Right lobe of liver (tissue), 6 donors: ENCODE results near the gene VAC14. TPM values are rescaled to one million over a fixed set of nuclear protein-coding genes. Genes with fewer than 3 reads are reported as not detected.

Experiments used
- ATAC-seq, 4 donors: fragments of 200-7000 bp; cut with Tn5 transposase; one replicate each; pipeline ENCODE4 v1.9.1; 2020; ENCODE audit warnings: mild to moderate bottlenecking in 4 of 4, moderate library complexity in 4 of 4
- DNase-seq, 3 donors: peaks; one replicate each; pipeline ENCODE4 v3.0.0-alpha.2; 2020
- H3K27ac ChIP-seq, 3 donors: fragments of 200-600 bp; one replicate each; pipeline ENCODE4 v1.8.0; 2022
- H3K27me3 ChIP-seq, 2 donors: fragments of 200-600 bp; one replicate each; pipeline ENCODE4 v1.8.0; 2022
- H3K36me3 ChIP-seq, 4 donors: fragments of 200-600 bp; sonication (generic) in 1 of 4; one replicate each; pipeline versions ENCODE4 v1.5.1 to v1.8.0; 2017 to 2022; ENCODE audit warnings: control low read depth in 1 of 4
- H3K4me1 ChIP-seq, 4 donors: fragments of 200-600 bp; sonication (generic) in 1 of 4; one replicate each; pipeline versions ENCODE4 v1.5.1 to v1.8.0; 2017 to 2022; ENCODE audit warnings: control low read depth in 1 of 4
- H3K4me3 ChIP-seq, 3 donors: fragments of 200-600 bp; one replicate each; pipeline ENCODE4 v1.8.0; 2022
- H3K9me3 ChIP-seq, 4 donors: fragments of 200-600 bp; sonication (generic) in 1 of 4; one replicate each; pipeline versions ENCODE4 v1.5.1 to v1.8.0; 2017 to 2022; ENCODE audit warnings: control low read depth in 1 of 4
- CTCF ChIP-seq, 4 donors: fragments of 200-600 bp in 3 of 4; fragments of 450-650 bp in 1 of 4; IDR thresholded peaks; one replicate each; pipeline versions ENCODE4 v1.5.1 to v1.8.0; 2016 to 2022; ENCODE audit warnings: antibody characterized with exemption in 4 of 4, mild to moderate bottlenecking in 2 of 4
- POLR2A ChIP-seq: fragments of 450-650 bp; IDR thresholded peaks from one replicate; pipeline ENCODE4 v1.6.1; 2017; ENCODE audit warnings: antibody characterized with exemption, mild to moderate bottlenecking
- WGBS: methylation state at CpG from one replicate; pipeline ENCODE4 v1.1.6; 2018; ENCODE audit warnings: low coverage, low lambda C conversion rate; ENCODE audit not compliant: insufficient coverage; ENCODE audit errors: missing lambda C conversion rate; 5-methylcytosine and 5-hydroxymethylcytosine counted together
- intact Hi-C, 2 donors: fragments of 100-400 bp; cut with DNase I; formaldehyde crosslinking; loops; one replicate each; pipeline versions ENCODE4 v1.11.2 to v1.14.1; 2022
- total RNA-seq, 6 experiments: library from RNA; depleted of rRNA in 2 of 6; stranded (reverse); fragments of >200 nt in 2 of 6; fragmentation: NEBNext Ultra II Directional in 3 of 6; extraction: Animal tissue kit (Norgen Biotek cat#: 25700) in 3 of 6; gene quantifications; one replicate each; pipeline versions ENCODE4 v1.1.0 to v1.2.4, GENCODE V29; 2016 to 2023
- donor health status: DM: no; HTN: yes; CAD: no.
- donor health status: DM: no; HTN: no; CAD: no.
- donor health status: DM: no; HTN: no; CAD: no.
- donor health status: DM: no; HTN: yes; CAD: no.
- donor health status: DM: no; HTN: yes; CAD: no.

The VAC14 gene
- total RNA-seq, 6 experiments from 2014 or later: 14.3 to 40.2 (median 23.4) TPM

DNA sequence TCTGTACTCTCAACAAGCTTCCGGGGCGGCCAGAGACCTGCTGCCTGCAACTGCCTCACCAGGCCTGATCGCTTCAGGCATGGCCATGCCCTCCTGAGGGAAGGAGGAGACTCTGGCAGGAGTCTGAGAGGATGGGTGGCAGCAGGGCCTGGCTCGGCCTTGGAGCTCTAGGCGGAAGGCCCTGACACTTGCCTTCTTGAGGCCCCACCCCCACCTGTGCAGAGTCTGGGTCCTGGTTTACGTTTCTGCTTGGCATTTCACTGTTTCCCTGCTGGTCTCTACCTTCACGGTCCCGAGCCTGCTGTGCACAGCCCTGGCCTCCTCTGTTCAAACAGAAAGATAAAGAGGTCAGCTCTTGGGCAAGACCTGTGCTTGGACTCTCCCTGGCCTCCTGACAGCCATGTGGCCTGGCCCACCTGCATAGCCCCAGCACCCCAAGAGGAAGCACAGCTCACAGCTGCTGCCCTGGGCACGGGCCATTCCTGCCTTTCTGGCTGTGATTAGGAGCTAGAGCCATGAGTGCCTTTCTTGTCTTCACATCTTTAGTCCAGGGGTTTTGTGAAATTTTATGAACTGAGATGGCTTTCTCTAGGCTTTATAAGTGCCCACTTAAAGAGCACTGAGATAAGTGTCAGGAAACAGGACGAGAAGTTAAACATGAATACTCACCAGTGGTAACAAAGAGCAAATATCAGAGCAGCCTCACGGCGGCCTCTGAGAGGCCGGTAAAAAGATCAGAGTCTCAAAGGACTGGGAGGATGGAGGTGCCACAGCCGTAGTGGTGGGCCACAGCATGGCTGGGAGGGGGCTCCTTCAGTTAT lies 89.5 kb downstream of the VAC14 start:
- DNase-seq: peak in 2 of 3 donors; percentile 61 to 76
- 77% methylated on average over 11 of the region's 14 CpGs for WGBS
- TF ChIP-seq CTCF (IDR thresholded peaks at IDR 0.05) (no peak), POLR2A (no peak)
- no peaks in the 10 kb centered on the region for H3K36me3 ChIP-seq
- peak overlapping the region in 2 of 3 donors; percentile 5 to 84 for H3K27ac ChIP-seq
- H3K9me3 ChIP-seq: no peaks in the 10 kb centered on the region
- peak; percentile 18 to 73 (median 42) for ATAC-seq
- intact Hi-C loops: no loop called here
- H3K4me1 ChIP-seq: peaks cover 0 to 52% (median 29%) of the 10 kb centered on the region in 4 donors
- H3K27me3 ChIP-seq: no peaks in the 10 kb centered on the region
- H3K4me3 ChIP-seq: no peak overlapping the region

- H3K4me3 ChIP-seq: no peak overlapping the region
- intact Hi-C loops: no loop called here
- 91% methylated on average over 7 of the region's 31 CpGs for WGBS
- peak overlapping the region; percentile 78 to 84 (median 83) for H3K27ac ChIP-seq
- no peaks in the 10 kb centered on the region for H3K9me3 ChIP-seq
- DNase-seq (no peak), ATAC-seq (no peak)
- H3K36me3 ChIP-seq: no peaks in the 10 kb centered on the region
- TF ChIP-seq POLR2A (no peak), CTCF (IDR thresholded peaks at IDR 0.05) (no peak)
- no peaks in the 10 kb centered on the region for H3K27me3 ChIP-seq
- peaks cover 0 to 44% (median 25%) of the 10 kb centered on the region in 4 donors for H3K4me1 ChIP-seq
Measured at GRCh38 chr16:70710422-70711210, 90.3 kb downstream of the VAC14 start.

DNA sequence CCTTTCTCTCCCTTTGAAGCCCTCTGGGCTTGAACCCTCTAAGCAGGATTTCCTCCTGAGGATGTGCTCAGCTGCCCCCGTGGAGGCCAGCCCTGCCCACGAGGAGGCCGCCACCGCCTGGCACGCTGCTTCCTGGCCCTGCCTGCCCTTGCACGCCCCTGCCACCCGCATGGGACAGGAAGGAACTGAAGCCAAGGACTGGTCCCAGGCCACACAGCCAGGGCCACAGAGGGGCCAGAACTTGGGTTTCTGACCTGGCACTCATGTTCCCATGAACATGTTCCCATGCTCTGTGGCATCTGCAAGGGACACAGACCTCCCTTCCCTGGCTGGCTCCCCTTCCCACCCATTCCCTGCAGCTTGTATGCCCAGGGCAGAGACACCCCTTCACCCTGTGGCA lies 91.0 kb downstream of the VAC14 start:
- DNase-seq (peak; percentile 65 to 77 (median 76)), ATAC-seq (peak; percentile 58 to 74 (median 70))
- WGBS: 12% methylated on average over 5 of the region's 7 CpGs
- no peaks in the 10 kb centered on the region for H3K27me3 ChIP-seq
- no peaks in the 10 kb centered on the region for H3K36me3 ChIP-seq
- intact Hi-C loops: no loop called here
- no peak for TF ChIP-seq CTCF (IDR thresholded peaks at IDR 0.05)
- no peak overlapping the region for H3K4me3 ChIP-seq
- H3K4me1 ChIP-seq: peaks cover 0 to 37% (median 18%) of the 10 kb centered on the region in 4 donors
- peak overlapping the region; percentile 78 to 84 (median 83) for H3K27ac ChIP-seq
- H3K9me3 ChIP-seq: no peaks in the 10 kb centered on the region

- H3K9me3 ChIP-seq: no peaks in the 10 kb centered on the region
- H3K27ac ChIP-seq: peak overlapping the region; percentile 78 to 84 (median 83)
- H3K27me3 ChIP-seq: no peaks in the 10 kb centered on the region
- peak; percentile 79 to 88 (median 86) for DNase-seq
- TF ChIP-seq CTCF (IDR thresholded peaks at IDR 0.05): no peak
- peak; percentile 58 for TF ChIP-seq POLR2A
- intact Hi-C loops: no loop called here
- 40% methylated on average over 1 of the region's 5 CpGs for WGBS
- H3K4me3 ChIP-seq: no peak overlapping the region
- peak; percentile 78 to 80 (median 78) for ATAC-seq
- H3K36me3 ChIP-seq: no peaks in the 10 kb centered on the region
- H3K4me1 ChIP-seq: peaks cover 0 to 35% (median 14%) of the 10 kb centered on the region in 4 donors
Measured at GRCh38 chr16:70709457-70709856, 91.5 kb downstream of the VAC14 start.
